Right renal cortex interstitium (tissue), 3 donors: ENCODE results near the gene ESPN. TPM values are rescaled to one million over a fixed set of nuclear protein-coding genes. Genes with fewer than 3 reads are reported as not detected.
"Not testable (repeated sequence)": the region's sequence is repeated elsewhere in the genome, so short reads cannot be mapped to it uniquely, and the experiment has no call there.

Experiments used
- DNase-seq, 3 donors: peaks; one replicate each; pipeline ENCODE4 v3.0.0-alpha.2; 2013; ENCODE audit warnings: low read depth in 3 of 3, low spot score in 2 of 3
- polyA plus RNA-seq, 3 donors: library from polyadenylated mRNA; unstranded; fragments of 120-200 nt; gene quantifications; one replicate each; pipeline ENCODE4 v1.2.1, GENCODE V29; 2013; ENCODE audit not compliant: insufficient read length in 3 of 3

Gene ESPN
- polyA plus RNA-seq, 3 donors: 10.4 to 14.4 (median 12.2) TPM

- not testable (repeated sequence) for DNase-seq
Observed at GRCh38 chr1:6445929-6446328, 21.4 kb downstream of the ESPN start.

GRCh38 chr1:6446665-6447015, 22.1 kb downstream of the ESPN start:
- DNase-seq: no peak

GRCh38 chr1:6447016-6447817, 22.6 kb downstream of the ESPN start:
- no peak for DNase-seq

- no peak for DNase-seq
Observed at GRCh38 chr1:6447818-6448748, 23.5 kb downstream of the ESPN start.

- no peak for DNase-seq
Observed at GRCh38 chr1:6448749-6449631, 24.4 kb downstream of the ESPN start.

- DNase-seq: no peak
Observed at GRCh38 chr1:6450005-6450450, 25.5 kb downstream of the ESPN start.

GRCh38 chr1:6450486-6450885, 25.9 kb downstream of the ESPN start:
- DNase-seq: not testable (repeated sequence)

- no peak for DNase-seq
Observed at GRCh38 chr1:6450943-6451373, 26.4 kb downstream of the ESPN start.

GRCh38 chr1:6453895-6454855, 29.6 kb downstream of the ESPN start:
- not testable (repeated sequence) for DNase-seq

- no peak for DNase-seq
Observed at GRCh38 chr1:6454856-6455751, 30.5 kb downstream of the ESPN start.

GRCh38 chr1:6455752-6456520, 31.4 kb downstream of the ESPN start:
- not testable (repeated sequence) for DNase-seq

GRCh38 chr1:6456800-6457466, 32.4 kb downstream of the ESPN start:
- no peak for DNase-seq

GRCh38 chr1:6459850-6460265, 35.3 kb downstream of the ESPN start:
- DNase-seq: no peak

GRCh38 chr1:6460301-6461050, 35.9 kb downstream of the ESPN start:
- no peak for DNase-seq

- no peak for DNase-seq
Observed at GRCh38 chr1:6461051-6461530, 36.5 kb downstream of the ESPN start.
